HepG2 (cell line): Measurements from ENCODE around the gene CACNA1G.

Source experiments
- CREM ChIP-seq, 2 experiments: sonication (generic) in 1 of 2; formaldehyde crosslinking in 1 of 2; IDR thresholded peaks; 2 replicates each; pipeline versions ENCODE4 v1.4.0 to v1.6.1; 2016 to 2020; ENCODE audit warnings: antibody characterized with exemption in 1 of 2, mild to moderate bottlenecking in 1 of 2, missing genetic modification reagents in 1 of 2
- CTCF ChIP-seq: sonication (generic); formaldehyde crosslinking; IDR thresholded peaks from 2 replicates; pipeline ENCODE4 v1.5.0; 2020; ENCODE audit warnings: mild to moderate bottlenecking, missing genetic modification reagents, moderate library complexity
- FOXK1 ChIP-seq: sonication (generic); formaldehyde crosslinking; IDR thresholded peaks from 2 replicates; pipeline ENCODE4 v1.4.0; 2020; ENCODE audit warnings: low read depth, missing genetic modification reagents, borderline replicate concordance
- MEF2D ChIP-seq: sonication (generic); formaldehyde crosslinking; IDR thresholded peaks from 2 replicates; pipeline ENCODE4 v1.5.1; 2020; ENCODE audit warnings: mild to moderate bottlenecking, missing genetic modification reagents
- POLR2A ChIP-seq, 2 experiments: IDR thresholded peaks; 2 replicates each; pipeline ENCODE4 v1.6.1; 2011; ENCODE audit warnings: low read depth in 2 of 2, low read length in 2 of 2, mild to moderate bottlenecking in 1 of 2, moderate library complexity in 1 of 2; ENCODE audit not compliant: insufficient read depth in 1 of 2
- POLR2AphosphoS5 ChIP-seq: IDR thresholded peaks from 2 replicates; pipeline ENCODE4 v1.6.1; 2012; ENCODE audit warnings: low read depth, low read length
- WIZ ChIP-seq: sonication (generic); formaldehyde crosslinking; IDR thresholded peaks from 2 replicates; pipeline ENCODE4 v1.5.1; 2020; ENCODE audit warnings: mild to moderate bottlenecking, missing genetic modification reagents

GRCh38 chr17:50580646-50581045 is 20.1 kb downstream of the CACNA1G start:
- TF ChIP-seq POLR2A (IDR thresholded peaks at IDR 0.05; ENCODE audit: insufficient read depth in 1 of 2, low read depth in 2 of 2, low read length in 2 of 2) (no peak), POLR2AphosphoS5 (no peak), WIZ (CRISPR knock-in tag) (no peak), MEF2D (CRISPR knock-in tag) (no peak), CTCF (CRISPR knock-in tag) (no peak), CREM (IDR thresholded peaks at IDR 0.05) (no peak), CREM (CRISPR knock-in tag; IDR thresholded peaks at IDR 0.05) (no peak), FOXK1 (CRISPR knock-in tag) (no peak)
